Trophoblast cell (in vitro differentiated cells and primary cell): ENCODE results near the gene PCMTD2.

ENCODE experiments used
- DNase-seq, 2 donors: peaks; one replicate each; pipeline ENCODE4 v3.0.0-alpha.2; 2016
- H2AFZ ChIP-seq: 2 replicates; pipeline ENCODE4 v1.6.1; 2013; ENCODE audit warnings: low read length, moderate library complexity, mild to moderate bottlenecking; ENCODE audit not compliant: insufficient read depth, poor library complexity
- H2AK5ac ChIP-seq: 2 replicates; pipeline ENCODE4 v1.6.1; 2013; ENCODE audit warnings: mild to moderate bottlenecking, low read length
- H2BK120ac ChIP-seq: 2 replicates; pipeline ENCODE4 v1.6.1; 2013; ENCODE audit warnings: low read length, mild to moderate bottlenecking, moderate library complexity; ENCODE audit not compliant: insufficient read depth, poor library complexity
- H2BK12ac ChIP-seq: 2 replicates; pipeline ENCODE4 v1.6.1; 2013; ENCODE audit warnings: mild to moderate bottlenecking, low read length, moderate library complexity
- H2BK5ac ChIP-seq: 2 replicates; pipeline ENCODE4 v1.6.1; 2013; ENCODE audit warnings: low read length, low read depth, moderate library complexity, mild to moderate bottlenecking; ENCODE audit not compliant: poor library complexity
- H3K14ac ChIP-seq: 2 replicates; pipeline ENCODE4 v1.6.1; 2013; ENCODE audit warnings: mild to moderate bottlenecking, low read length
- H3K18ac ChIP-seq: 2 replicates; pipeline ENCODE4 v1.6.1; 2013; ENCODE audit warnings: mild to moderate bottlenecking, low read length
- H3K23ac ChIP-seq: 2 replicates; pipeline ENCODE4 v1.6.1; 2013; ENCODE audit warnings: low read length
- H3K27ac ChIP-seq: 2 replicates; pipeline ENCODE4 v1.5.1; 2013; ENCODE audit warnings: low read depth, mild to moderate bottlenecking, inconsistent platforms, low read length, moderate library complexity
- H3K27me3 ChIP-seq: 2 replicates; pipeline ENCODE4 v1.6.1; 2013; ENCODE audit warnings: inconsistent platforms, mild to moderate bottlenecking, low read length, moderate library complexity; ENCODE audit not compliant: insufficient read depth
- H3K36me3 ChIP-seq, 2 experiments: 1 replicate in 1 of 2; 2 replicates in 1 of 2; pipeline ENCODE4 v1.6.1; 2013; ENCODE audit warnings: low read length in 2 of 2, mild to moderate bottlenecking in 2 of 2, moderate library complexity in 1 of 2; ENCODE audit not compliant: insufficient read depth in 2 of 2, control insufficient read depth in 1 of 2
- H3K4ac ChIP-seq: 2 replicates; pipeline ENCODE4 v1.6.1; 2013; ENCODE audit warnings: low read depth, mild to moderate bottlenecking, low read length, moderate library complexity
- H3K4me1 ChIP-seq, 2 experiments: 1 replicate in 1 of 2; 2 replicates in 1 of 2; pipeline ENCODE4 v1.6.1; 2013; ENCODE audit warnings: low read length in 2 of 2, mild to moderate bottlenecking in 2 of 2, moderate library complexity in 1 of 2; ENCODE audit not compliant: insufficient read depth in 2 of 2, control insufficient read depth in 1 of 2
- H3K4me2 ChIP-seq: 2 replicates; pipeline ENCODE4 v1.6.1; 2013; ENCODE audit warnings: inconsistent platforms, mild to moderate bottlenecking, low read length, moderate library complexity
- H3K4me3 ChIP-seq: 2 replicates; pipeline ENCODE4 v1.5.1; 2013; ENCODE audit warnings: mild to moderate bottlenecking, low read depth, low read length, inconsistent platforms
- H3K79me1 ChIP-seq: one replicate; pipeline ENCODE4 v1.6.1; 2013; ENCODE audit warnings: low read length
- H3K79me2 ChIP-seq: 2 replicates; pipeline ENCODE4 v1.6.1; 2013; ENCODE audit warnings: low read length, mild to moderate bottlenecking; ENCODE audit not compliant: control insufficient read depth, insufficient read depth, poor library complexity
- H3K9ac ChIP-seq: 2 replicates; pipeline ENCODE4 v1.6.1; 2013; ENCODE audit warnings: mild to moderate bottlenecking, low read length
- H3K9me3 ChIP-seq: 2 replicates; pipeline ENCODE4 v1.6.1; 2013; ENCODE audit warnings: low read depth, mild to moderate bottlenecking, control low read depth, inconsistent platforms, low read length; ENCODE audit not compliant: insufficient read depth
- H4K12ac ChIP-seq: 2 replicates; pipeline ENCODE4 v1.6.1; 2013; ENCODE audit warnings: low read depth, mild to moderate bottlenecking, low read length, moderate library complexity
- H4K8ac ChIP-seq: 2 replicates; pipeline ENCODE4 v1.6.1; 2013; ENCODE audit warnings: low read depth, mild to moderate bottlenecking, low read length, moderate library complexity
- H4K91ac ChIP-seq: one replicate; pipeline ENCODE4 v1.6.1; 2013; ENCODE audit warnings: low read depth, mild to moderate bottlenecking, low read length, moderate library complexity
- WGBS: extraction: QIAGEN DNeasy Blood & Tissue Kit; methylation state at CpG from one replicate; pipeline ENCODE4 v1.1.7; 2013; ENCODE audit warnings: missing lambda C conversion rate; ENCODE audit not compliant: insufficient read length, insufficient coverage; ENCODE audit errors: extremely low coverage; 5-methylcytosine and 5-hydroxymethylcytosine counted together

The PCMTD2 gene

DNA sequence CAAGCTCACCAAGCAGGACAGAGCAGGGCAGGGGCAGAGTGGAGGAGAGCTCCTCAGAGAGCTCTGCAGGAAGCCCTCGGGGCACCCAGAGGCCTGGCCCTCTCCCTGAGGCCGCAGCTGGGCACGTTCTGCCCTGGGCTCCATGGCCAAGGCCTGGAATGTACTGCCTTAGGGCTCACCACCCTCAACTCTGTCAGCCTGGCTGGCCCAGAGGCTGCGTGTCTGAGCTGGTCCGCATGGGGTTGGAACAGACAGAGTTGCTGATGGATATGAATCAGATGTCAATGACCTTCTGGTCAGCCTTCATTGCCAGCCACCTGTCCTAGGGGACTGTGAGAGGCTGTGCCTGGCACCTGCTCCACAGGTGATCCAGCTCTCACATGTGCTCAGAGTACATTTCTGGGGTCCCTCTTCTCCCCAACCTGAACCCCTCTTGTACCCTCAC, 33.2 kb upstream of the PCMTD2 start:
- Histone ChIP-seq H2BK120ac (no peak overlapping the region), H4K91ac (no peak overlapping the region)

DNA sequence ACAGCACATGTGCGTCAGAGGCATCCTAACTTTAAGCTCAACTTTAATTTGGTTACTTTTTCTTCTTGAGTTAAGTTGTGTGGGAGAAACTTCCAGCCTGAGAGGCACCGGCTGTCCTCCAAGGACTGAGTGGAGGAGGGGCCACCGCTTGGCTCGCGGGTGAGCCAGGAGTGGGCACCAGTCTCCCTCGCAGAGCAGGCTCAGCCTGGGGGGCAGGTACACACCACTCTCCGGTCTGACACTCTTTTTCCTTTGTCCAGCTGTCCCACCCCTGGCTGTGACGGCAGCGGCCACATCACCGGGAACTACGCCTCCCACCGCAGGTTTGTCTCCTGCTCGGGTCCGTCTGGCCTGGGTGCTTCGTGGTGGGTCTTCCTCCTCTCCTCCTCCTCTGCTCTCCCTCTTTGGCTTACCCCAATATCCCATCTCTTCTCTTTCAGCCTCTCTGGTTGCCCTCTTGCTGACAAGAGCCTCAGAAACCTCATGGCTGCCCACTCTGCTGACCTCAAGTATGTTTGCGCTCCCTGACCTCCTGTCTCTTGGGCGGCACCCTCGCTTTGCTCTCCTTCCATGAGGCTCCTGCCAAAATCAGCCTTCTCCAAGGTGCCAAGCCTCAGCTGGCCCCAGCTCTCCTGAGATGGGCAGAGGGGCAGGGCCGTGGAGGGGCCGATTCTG, 32.6 kb upstream of the PCMTD2 start:
- Histone ChIP-seq H3K27me3 (no peaks in the 10 kb centered on the region), H2AK5ac (no peak overlapping the region), H3K14ac (no peak overlapping the region), H2BK12ac (no peak overlapping the region), H3K9ac (no peak overlapping the region), H3K79me1 (no peaks in the 10 kb centered on the region), H3K9me3 (peaks cover 5% of the 10 kb centered on the region), H4K8ac (no peak overlapping the region), H3K36me3 (no peaks in the 10 kb centered on the region), H3K4me1 (peaks cover 0 to 4% of the 10 kb centered on the region in 2 experiments), H4K91ac (no peak overlapping the region), H2BK120ac (no peak overlapping the region), H3K4me3 (no peak overlapping the region), H2AFZ (no peak overlapping the region), H4K12ac (no peak overlapping the region), H2BK5ac (no peak overlapping the region), H3K27ac (no peak overlapping the region), H3K18ac (no peak overlapping the region), H3K4me2 (no peak overlapping the region), H3K79me2 (no peaks in the 10 kb centered on the region), H3K23ac (no peak overlapping the region), H3K4ac (no peak overlapping the region)
- no peak for DNase-seq
- no CpG with 5 or more reads among the region's 20 CpGs for WGBS

More for the DNA sequence above, 33.2 kb upstream of the PCMTD2 start:
- H4K8ac ChIP-seq, result no peak overlapping the region
- no peak overlapping the region for H3K9ac ChIP-seq
- no peak overlapping the region for H4K12ac ChIP-seq
- no peak overlapping the region for H2BK5ac ChIP-seq
- no peak overlapping the region for H3K4me3 ChIP-seq
- H2BK12ac ChIP-seq, result no peak overlapping the region
- peaks cover 2% of the 10 kb centered on the region for H3K9me3 ChIP-seq
- no CpG with 5 or more reads among the region's 5 CpGs for WGBS
- H3K36me3 ChIP-seq, result no peaks in the 10 kb centered on the region
- H2AFZ ChIP-seq, result no peak overlapping the region
- no peak overlapping the region for H2AK5ac ChIP-seq
- H3K4me1 ChIP-seq, result peaks cover 0 to 4% of the 10 kb centered on the region in 2 experiments
- no peak overlapping the region for H3K23ac ChIP-seq
- no peaks in the 10 kb centered on the region for H3K27me3 ChIP-seq
- no peaks in the 10 kb centered on the region for H3K79me1 ChIP-seq
- H3K18ac ChIP-seq, result no peak overlapping the region
- H3K4me2 ChIP-seq, result no peak overlapping the region
- DNase-seq, result peak; percentile 32 to 33
- H3K14ac ChIP-seq, result no peak overlapping the region
- no peak overlapping the region for H3K4ac ChIP-seq
- no peak overlapping the region for H3K27ac ChIP-seq
- H3K79me2 ChIP-seq, result no peaks in the 10 kb centered on the region

DNA sequence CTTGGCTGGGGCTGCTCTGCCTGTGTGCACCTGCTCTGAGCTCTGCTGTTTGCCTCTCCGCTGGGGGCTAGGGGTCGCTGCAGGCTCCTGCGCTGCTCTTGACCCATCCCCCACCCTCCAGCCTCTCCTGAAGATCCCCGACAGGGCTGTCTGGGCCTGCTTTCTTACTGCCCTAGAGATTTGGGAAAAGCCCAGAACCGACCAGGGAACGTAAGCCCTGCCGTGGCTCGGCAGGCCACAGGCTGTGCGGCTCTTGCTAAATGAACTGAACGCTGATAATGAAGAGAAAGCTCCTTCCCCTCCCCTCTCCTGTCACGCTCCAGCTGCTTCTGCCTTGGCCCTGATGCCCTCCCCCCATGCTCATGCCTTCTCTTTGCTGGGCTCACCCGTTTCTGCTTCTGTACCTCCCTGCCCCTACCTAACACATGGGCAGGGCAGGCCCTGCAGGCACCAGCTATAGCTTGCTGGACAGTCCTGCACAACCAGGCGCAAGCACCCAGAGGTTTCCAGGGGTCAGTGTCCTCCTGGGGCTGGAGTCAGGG, 32.0 kb upstream of the PCMTD2 start:
- no CpG with 5 or more reads among the region's 13 CpGs for WGBS

DNA sequence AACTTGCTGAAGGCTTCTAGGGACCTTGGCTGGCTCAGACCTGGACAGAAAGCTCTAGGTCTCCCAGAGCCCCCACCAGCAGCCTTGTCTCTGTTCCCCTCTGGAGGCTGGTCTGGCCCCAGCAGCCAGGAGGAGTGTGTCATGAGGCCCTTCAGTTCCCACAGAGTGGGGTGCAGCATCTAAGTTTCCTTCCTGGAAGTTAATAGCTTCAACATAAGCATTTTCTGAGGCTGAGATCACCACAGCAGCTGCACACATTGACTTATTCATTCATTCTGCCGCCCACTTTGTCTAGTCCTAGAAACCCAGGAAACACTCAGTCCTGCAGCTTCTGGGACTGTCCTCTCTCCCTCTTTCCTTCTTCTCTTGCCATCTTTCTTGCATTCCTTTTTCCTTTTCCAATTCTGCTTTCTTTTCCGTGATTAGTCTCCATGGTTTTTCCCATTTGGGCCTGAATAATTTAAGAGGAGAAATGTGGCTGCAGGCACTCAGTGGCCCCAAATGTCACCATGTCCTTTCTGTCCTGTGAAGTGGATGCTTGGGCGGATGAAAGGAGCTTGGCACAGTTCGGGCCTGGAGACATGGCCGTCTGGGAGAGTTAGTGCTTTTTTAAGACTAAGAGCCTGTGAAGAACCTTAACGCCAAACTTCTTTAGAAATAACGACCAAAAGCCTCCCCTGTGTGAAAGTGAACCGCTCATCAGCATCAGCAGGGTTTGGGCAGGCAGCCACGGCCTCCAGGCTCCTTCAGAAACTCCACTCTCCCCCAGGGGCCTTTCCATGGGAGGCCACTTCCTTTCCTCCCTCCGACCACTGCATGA, 31.0 kb upstream of the PCMTD2 start:
- Histone ChIP-seq H4K12ac (no peak overlapping the region), H4K91ac (no peak overlapping the region), H3K18ac (no peak overlapping the region), H3K4me1 (peaks cover 0 to 4% of the 10 kb centered on the region in 2 experiments), H3K79me1 (no peaks in the 10 kb centered on the region), H3K23ac (no peak overlapping the region), H3K9me3 (peaks cover 5% of the 10 kb centered on the region), H3K14ac (no peak overlapping the region), H3K4me2 (no peak overlapping the region), H2AFZ (no peak overlapping the region), H3K9ac (no peak overlapping the region), H2AK5ac (no peak overlapping the region), H4K8ac (no peak overlapping the region), H3K79me2 (no peaks in the 10 kb centered on the region), H3K4ac (no peak overlapping the region), H3K4me3 (no peak overlapping the region), H2BK12ac (no peak overlapping the region), H3K36me3 (no peaks in the 10 kb centered on the region), H3K27me3 (no peaks in the 10 kb centered on the region), H2BK5ac (no peak overlapping the region), H3K27ac (no peak overlapping the region), H2BK120ac (no peak overlapping the region)
- no peak for DNase-seq
- WGBS, result no CpG with 5 or more reads among the region's 10 CpGs

More for the DNA sequence above, 32.0 kb upstream of the PCMTD2 start:
- Histone ChIP-seq H3K79me2 (no peaks in the 10 kb centered on the region), H2AFZ (no peak overlapping the region), H4K8ac (no peak overlapping the region), H3K4me1 (peaks cover 0 to 4% of the 10 kb centered on the region in 2 experiments), H3K9ac (no peak overlapping the region), H3K36me3 (no peaks in the 10 kb centered on the region), H4K12ac (no peak overlapping the region), H2BK12ac (no peak overlapping the region), H3K27me3 (no peaks in the 10 kb centered on the region), H3K9me3 (peaks cover 5% of the 10 kb centered on the region), H3K79me1 (no peaks in the 10 kb centered on the region), H2BK120ac (no peak overlapping the region), H3K18ac (no peak overlapping the region), H2AK5ac (no peak overlapping the region), H3K23ac (no peak overlapping the region), H3K14ac (no peak overlapping the region), H3K27ac (no peak overlapping the region), H3K4ac (no peak overlapping the region), H2BK5ac (no peak overlapping the region), H3K4me2 (no peak overlapping the region), H3K4me3 (no peak overlapping the region), H4K91ac (no peak overlapping the region)
- no peak for DNase-seq
